ENCODE measurements around the gene ATP6V1G2. TPM values are rescaled to one million over a fixed set of nuclear protein-coding genes. Genes with fewer than 3 reads are reported as not detected.

ATP6V1G2 gene
- total and polyA plus RNA-seq, 4 donors: 0.28 to 1.5 (median 0.52) TPM

DNA sequence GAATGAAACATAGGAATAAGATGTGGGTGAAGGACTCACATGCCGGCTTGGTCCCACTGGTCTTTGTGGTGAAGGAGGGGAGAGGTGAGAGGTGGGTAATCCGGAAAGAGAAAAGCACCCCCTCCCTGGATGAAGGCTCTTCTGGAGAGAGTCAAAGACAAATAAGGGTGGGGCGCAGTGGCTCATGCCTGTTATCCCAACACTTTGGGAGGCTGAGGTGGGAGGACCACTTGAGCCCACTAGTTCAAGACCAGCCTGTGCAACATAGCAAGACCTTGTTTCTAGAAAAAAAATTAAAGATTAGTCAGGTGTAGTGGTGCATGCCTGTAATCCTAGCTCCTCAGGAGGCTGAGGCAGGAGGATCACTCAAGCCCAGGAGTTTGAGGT is 32.7 kb upstream of the ATP6V1G2 start:
- no peak overlapping the region for H3K27ac ChIP-seq (ENCODE audit: low read depth in 1 of 2, low read length in 1 of 2)
- H3K9ac ChIP-seq (ENCODE audit: insufficient read depth in 1 of 2, low read length in 2 of 2): no peak overlapping the region
- peaks cover 2 to 9% (median 6%) of the 10 kb centered on the region in 5 donors for H3K4me1 ChIP-seq (ENCODE audit: control insufficient read depth in 5 of 5, insufficient read depth in 5 of 5, low read length in 5 of 5)
- H3K27me3 ChIP-seq (ENCODE audit: control insufficient read depth in 3 of 3, insufficient read depth in 3 of 3, low read length in 2 of 3): peaks cover 0 to 6% (median 0%) of the 10 kb centered on the region in 3 donors
- TF ChIP-seq, protein P1, sequence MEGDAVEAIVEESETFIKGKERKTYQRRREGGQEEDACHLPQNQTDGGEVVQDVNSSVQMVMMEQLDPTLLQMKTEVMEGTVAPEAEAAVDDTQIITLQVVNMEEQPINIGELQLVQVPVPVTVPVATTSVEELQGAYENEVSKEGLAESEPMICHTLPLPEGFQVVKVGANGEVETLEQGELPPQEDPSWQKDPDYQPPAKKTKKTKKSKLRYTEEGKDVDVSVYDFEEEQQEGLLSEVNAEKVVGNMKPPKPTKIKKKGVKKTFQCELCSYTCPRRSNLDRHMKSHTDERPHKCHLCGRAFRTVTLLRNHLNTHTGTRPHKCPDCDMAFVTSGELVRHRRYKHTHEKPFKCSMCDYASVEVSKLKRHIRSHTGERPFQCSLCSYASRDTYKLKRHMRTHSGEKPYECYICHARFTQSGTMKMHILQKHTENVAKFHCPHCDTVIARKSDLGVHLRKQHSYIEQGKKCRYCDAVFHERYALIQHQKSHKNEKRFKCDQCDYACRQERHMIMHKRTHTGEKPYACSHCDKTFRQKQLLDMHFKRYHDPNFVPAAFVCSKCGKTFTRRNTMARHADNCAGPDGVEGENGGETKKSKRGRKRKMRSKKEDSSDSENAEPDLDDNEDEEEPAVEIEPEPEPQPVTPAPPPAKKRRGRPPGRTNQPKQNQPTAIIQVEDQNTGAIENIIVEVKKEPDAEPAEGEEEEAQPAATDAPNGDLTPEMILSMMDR (IDR thresholded peaks at IDR 0.05; ENCODE audit: control extremely low read depth, extremely low read depth): no peak
- H3K9me3 ChIP-seq (ENCODE audit: control insufficient read depth in 4 of 4, insufficient read depth in 3 of 4, low read length in 3 of 4): no peaks in the 10 kb centered on the region
- ATAC-seq (ENCODE audit: insufficient read depth, low FRiP score) (no peak), DNase-seq (no peak)
- H3K4me3 ChIP-seq: no peak overlapping the region
- 85 to 90% methylated on average over 3 of the region's 3 CpGs for WGBS, 2 donors
- H3K36me3 ChIP-seq (ENCODE audit: control insufficient read depth in 4 of 4, insufficient read depth in 4 of 4, low read length in 4 of 4): no peaks in the 10 kb centered on the region

DNA sequence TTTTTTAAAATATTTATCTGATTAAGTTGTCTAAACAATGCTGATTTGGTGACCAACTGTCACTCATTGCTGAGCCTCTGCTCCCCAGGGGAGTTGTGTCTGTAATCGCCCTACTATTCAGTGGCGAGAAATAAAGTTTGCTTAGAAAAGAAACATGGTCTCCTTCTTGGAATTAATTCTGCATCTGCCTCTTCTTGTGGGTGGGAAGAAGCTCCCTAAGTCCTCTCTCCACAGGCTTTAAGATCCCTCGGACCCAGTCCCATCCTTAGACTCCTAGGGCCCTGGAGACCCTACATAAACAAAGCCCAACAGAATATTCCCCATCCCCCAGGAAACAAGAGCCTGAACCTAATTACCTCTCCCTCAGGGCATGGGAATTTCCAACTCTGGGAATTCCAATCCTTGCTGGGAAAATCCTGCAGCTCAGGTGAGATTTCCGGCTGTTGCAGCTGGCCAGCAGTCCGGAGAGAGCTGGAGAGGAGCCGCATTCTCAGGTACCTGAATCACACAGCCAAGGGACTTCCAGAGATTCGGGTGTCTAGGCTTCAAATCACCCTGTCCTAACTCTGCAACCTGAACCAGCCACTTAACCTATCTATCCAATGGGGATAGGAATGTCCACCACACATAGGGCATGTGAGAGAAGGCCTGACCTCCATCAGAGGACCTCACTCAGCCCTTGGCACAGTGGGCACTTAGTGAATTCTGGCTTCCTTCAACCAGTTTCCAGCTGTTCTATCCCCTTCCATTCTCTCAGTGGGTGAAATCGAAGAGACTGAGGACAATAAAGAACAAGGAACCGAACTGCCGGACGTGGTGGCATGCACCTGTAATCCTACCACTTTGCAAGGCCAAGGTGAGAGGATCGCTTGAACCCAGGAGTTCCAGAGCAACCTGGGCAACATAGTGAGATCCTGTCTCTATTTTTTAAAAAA is 32.0 kb upstream of the ATP6V1G2 start:
- ATAC-seq (ENCODE audit: insufficient read depth, low FRiP score): no peak
- TF ChIP-seq, protein P1 (IDR thresholded peaks at IDR 0.05; ENCODE audit: control extremely low read depth, extremely low read depth): no peak
- no peak overlapping the region for H3K9ac ChIP-seq (ENCODE audit: insufficient read depth in 1 of 2, low read length in 2 of 2)
- H3K27me3 ChIP-seq (ENCODE audit: control insufficient read depth in 3 of 3, insufficient read depth in 3 of 3, low read length in 2 of 3): peaks cover 0 to 6% (median 0%) of the 10 kb centered on the region in 3 donors
- peaks cover 2 to 9% (median 6%) of the 10 kb centered on the region in 5 donors for H3K4me1 ChIP-seq (ENCODE audit: control insufficient read depth in 5 of 5, insufficient read depth in 5 of 5, low read length in 5 of 5)
- no peak overlapping the region for H3K27ac ChIP-seq (ENCODE audit: low read depth in 1 of 2, low read length in 1 of 2)
- DNase-seq: no peak
- no peak overlapping the region for H3K4me3 ChIP-seq
- 85 to 91% methylated on average over 12 of the region's 12 CpGs for WGBS, 2 donors
- H3K9me3 ChIP-seq (ENCODE audit: control insufficient read depth in 4 of 4, insufficient read depth in 3 of 4, low read length in 3 of 4): no peaks in the 10 kb centered on the region
- no peaks in the 10 kb centered on the region for H3K36me3 ChIP-seq (ENCODE audit: control insufficient read depth in 4 of 4, insufficient read depth in 4 of 4, low read length in 4 of 4)

DNA sequence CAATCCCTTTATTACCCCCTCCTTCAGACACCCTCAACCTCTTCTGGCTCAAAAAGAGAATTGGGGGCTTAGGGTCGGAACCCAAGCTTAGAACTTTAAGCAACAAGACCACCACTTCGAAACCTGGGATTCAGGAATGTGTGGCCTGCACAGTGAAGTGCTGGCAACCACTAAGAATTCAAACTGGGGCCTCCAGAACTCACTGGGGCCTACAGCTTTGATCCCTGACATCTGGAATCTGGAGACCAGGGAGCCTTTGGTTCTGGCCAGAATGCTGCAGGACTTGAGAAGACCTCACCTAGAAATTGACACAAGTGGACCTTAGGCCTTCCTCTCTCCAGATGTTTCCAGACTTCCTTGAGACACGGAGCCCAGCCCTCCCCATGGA is 31.2 kb upstream of the ATP6V1G2 start:
- H3K9me3 ChIP-seq (ENCODE audit: control insufficient read depth in 4 of 4, insufficient read depth in 3 of 4, low read length in 3 of 4): no peaks in the 10 kb centered on the region
- H3K9ac ChIP-seq (ENCODE audit: insufficient read depth in 1 of 2, low read length in 2 of 2): no peak overlapping the region
- H3K4me3 ChIP-seq: no peak overlapping the region
- DNase-seq: no peak
- ATAC-seq (ENCODE audit: insufficient read depth, low FRiP score): no peak
- peaks cover 2 to 9% (median 6%) of the 10 kb centered on the region in 5 donors for H3K4me1 ChIP-seq (ENCODE audit: control insufficient read depth in 5 of 5, insufficient read depth in 5 of 5, low read length in 5 of 5)
- H3K27ac ChIP-seq (ENCODE audit: low read depth in 1 of 2, low read length in 1 of 2): no peak overlapping the region
- 87 to 90% methylated on average over 3 of the region's 3 CpGs for WGBS, 2 donors
- TF ChIP-seq, protein P1 (IDR thresholded peaks at IDR 0.05; ENCODE audit: control extremely low read depth, extremely low read depth): no peak
- peaks cover 0 to 4% (median 0%) of the 10 kb centered on the region in 3 donors for H3K27me3 ChIP-seq (ENCODE audit: control insufficient read depth in 3 of 3, insufficient read depth in 3 of 3, low read length in 2 of 3)
- no peaks in the 10 kb centered on the region for H3K36me3 ChIP-seq (ENCODE audit: control insufficient read depth in 4 of 4, insufficient read depth in 4 of 4, low read length in 4 of 4)

Measured in lung (tissue), 12 donors.